Limb (tissue), 2 donors: Measurements from ENCODE around the gene WNK3.

ENCODE experiments used
- DNase-seq, 2 donors: peaks; one replicate each; pipeline ENCODE4 v3.0.0-alpha.2; 2016; ENCODE audit errors: extremely low spot score in 2 of 2

The WNK3 gene

GRCh38 chrX:54246866-54247265 is 111.0 kb downstream of the WNK3 start:
- DNase-seq: no peak

GRCh38 chrX:54238588-54238987 is 119.3 kb downstream of the WNK3 start:
- no peak for DNase-seq

- no peak for DNase-seq
These were observed 120.8 kb downstream of the WNK3 start for GRCh38 chrX:54237014-54237413.

GRCh38 chrX:54230435-54231148 is 127.3 kb downstream of the WNK3 start:
- no peak for DNase-seq

- no peak for DNase-seq
These were observed 134.3 kb downstream of the WNK3 start for GRCh38 chrX:54223581-54223980.

- DNase-seq: no peak
These were observed 144.2 kb downstream of the WNK3 start for GRCh38 chrX:54213603-54214002.

- DNase-seq: no peak
These were observed 149.3 kb downstream of the WNK3 start for GRCh38 chrX:54208531-54208930.

GRCh38 chrX:54198262-54198661 is 159.6 kb downstream of the WNK3 start:
- DNase-seq: no peak

GRCh38 chrX:54194982-54195588 is 162.8 kb downstream of the WNK3 start:
- no peak for DNase-seq

GRCh38 chrX:54193085-54193821 is 164.6 kb downstream of the WNK3 start:
- DNase-seq: no peak

- DNase-seq: no peak
These were observed 173.4 kb downstream of the WNK3 start for GRCh38 chrX:54184474-54184873.

GRCh38 chrX:54182864-54183613 is 174.8 kb downstream of the WNK3 start, which contains the start of gene FAM120C:
TSS of gene FAM120C (minus strand) at chrX:54183254. CDS start at chrX:54183198, 56 bp downstream.
- peak; percentile 61 to 90 for DNase-seq

GRCh38 chrX:54182194-54182863 is 175.5 kb downstream of the WNK3 start:
- peak in 1 of 2 donors; percentile 46 for DNase-seq

- DNase-seq: peak in 1 of 2 donors; percentile 30
These were observed 176.5 kb downstream of the WNK3 start for GRCh38 chrX:54181202-54181953.

- DNase-seq: no peak
These were observed 177.4 kb downstream of the WNK3 start for GRCh38 chrX:54180403-54180802.

- DNase-seq: no peak
These were observed 179.5 kb downstream of the WNK3 start for GRCh38 chrX:54178100-54178940.

- DNase-seq: no peak
These were observed 180.5 kb downstream of the WNK3 start for GRCh38 chrX:54177306-54177705.

- DNase-seq: no peak
These were observed 184.1 kb downstream of the WNK3 start for GRCh38 chrX:54173791-54174190.

GRCh38 chrX:54172455-54172854 is 185.4 kb downstream of the WNK3 start:
- DNase-seq: no peak
